Measurements from ENCODE around the gene RBP3. TPM values are rescaled to one million over a fixed set of nuclear protein-coding genes. Genes with fewer than 3 reads are reported as not detected.

Gene RBP3
- total and polyA plus RNA-seq, 9 donors: not detected

DNA sequence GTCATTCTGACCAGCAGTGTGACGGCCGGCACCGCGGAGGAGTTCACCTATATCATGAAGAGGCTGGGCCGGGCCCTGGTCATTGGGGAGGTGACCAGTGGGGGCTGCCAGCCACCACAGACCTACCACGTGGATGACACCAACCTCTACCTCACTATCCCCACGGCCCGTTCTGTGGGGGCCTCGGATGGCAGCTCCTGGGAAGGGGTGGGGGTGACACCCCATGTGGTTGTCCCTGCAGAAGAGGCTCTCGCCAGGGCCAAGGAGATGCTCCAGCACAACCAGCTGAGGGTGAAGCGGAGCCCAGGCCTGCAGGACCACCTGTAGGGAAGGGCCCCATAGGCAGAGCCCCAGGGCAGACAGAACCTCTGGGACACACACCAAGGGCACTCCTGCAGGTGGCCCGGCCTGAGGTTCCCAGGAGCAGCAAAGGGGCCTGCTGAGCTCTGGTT is 9.0 kb downstream of the RBP3 start:
- no peak for DNase-seq
- Histone ChIP-seq H3K27ac (no peak overlapping the region), H3K4me3 (no peak overlapping the region), H3K4me1 (ENCODE audit: insufficient read depth) (no peaks in the 10 kb centered on the region), H3K36me3 (no peaks in the 10 kb centered on the region), H3K27me3 (no peaks in the 10 kb centered on the region), H3K9me3 (no peaks in the 10 kb centered on the region)
- WGBS, 3 donors: 91 to 95% (median 91%) methylated on average over 12 of the region's 12 CpGs
- intact Hi-C loops (cut with DNase I): no loop called here
- TF ChIP-seq, protein P1, sequence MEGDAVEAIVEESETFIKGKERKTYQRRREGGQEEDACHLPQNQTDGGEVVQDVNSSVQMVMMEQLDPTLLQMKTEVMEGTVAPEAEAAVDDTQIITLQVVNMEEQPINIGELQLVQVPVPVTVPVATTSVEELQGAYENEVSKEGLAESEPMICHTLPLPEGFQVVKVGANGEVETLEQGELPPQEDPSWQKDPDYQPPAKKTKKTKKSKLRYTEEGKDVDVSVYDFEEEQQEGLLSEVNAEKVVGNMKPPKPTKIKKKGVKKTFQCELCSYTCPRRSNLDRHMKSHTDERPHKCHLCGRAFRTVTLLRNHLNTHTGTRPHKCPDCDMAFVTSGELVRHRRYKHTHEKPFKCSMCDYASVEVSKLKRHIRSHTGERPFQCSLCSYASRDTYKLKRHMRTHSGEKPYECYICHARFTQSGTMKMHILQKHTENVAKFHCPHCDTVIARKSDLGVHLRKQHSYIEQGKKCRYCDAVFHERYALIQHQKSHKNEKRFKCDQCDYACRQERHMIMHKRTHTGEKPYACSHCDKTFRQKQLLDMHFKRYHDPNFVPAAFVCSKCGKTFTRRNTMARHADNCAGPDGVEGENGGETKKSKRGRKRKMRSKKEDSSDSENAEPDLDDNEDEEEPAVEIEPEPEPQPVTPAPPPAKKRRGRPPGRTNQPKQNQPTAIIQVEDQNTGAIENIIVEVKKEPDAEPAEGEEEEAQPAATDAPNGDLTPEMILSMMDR (IDR thresholded peaks at IDR 0.05): no peak
- TF ChIP-seq POLR2A (IDR thresholded peaks at IDR 0.05): no peak
- TF ChIP-seq EP300 (IDR thresholded peaks at IDR 0.05): no peak

DNA sequence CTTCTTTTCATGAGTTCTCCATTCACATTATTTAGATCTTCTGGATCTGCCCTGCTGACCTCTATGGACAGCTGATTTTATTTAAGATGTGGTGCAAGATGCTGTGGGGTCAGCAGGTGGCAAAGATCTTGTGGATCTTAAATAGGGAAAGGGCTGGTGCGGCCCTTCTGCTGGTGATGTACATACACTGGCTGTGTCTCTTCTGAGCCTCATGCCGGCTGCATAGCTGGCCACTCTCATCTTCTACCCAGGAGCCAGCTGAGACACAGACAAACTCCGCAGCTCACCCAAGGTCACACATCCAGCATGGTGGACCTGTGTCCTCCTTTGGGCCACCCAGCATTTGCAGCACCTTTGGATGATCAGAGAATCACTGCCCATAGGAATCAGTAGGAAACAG is 9.7 kb downstream of the RBP3 start:
- Histone ChIP-seq H3K27me3 (no peaks in the 10 kb centered on the region), H3K36me3 (no peaks in the 10 kb centered on the region), H3K9me3 (no peaks in the 10 kb centered on the region), H3K4me1 (ENCODE audit: insufficient read depth) (no peaks in the 10 kb centered on the region), H3K4me3 (no peak overlapping the region), H3K27ac (no peak overlapping the region)
- DNase-seq: no peak
- intact Hi-C loops (cut with DNase I): no loop called here
- 81 to 94% (median 91%) methylated on average over 3 of the region's 3 CpGs for WGBS, 3 donors
- TF ChIP-seq, protein P1 (IDR thresholded peaks at IDR 0.05): no peak
- TF ChIP-seq POLR2A (IDR thresholded peaks at IDR 0.05): no peak
- no peak for TF ChIP-seq EP300 (IDR thresholded peaks at IDR 0.05)

DNA sequence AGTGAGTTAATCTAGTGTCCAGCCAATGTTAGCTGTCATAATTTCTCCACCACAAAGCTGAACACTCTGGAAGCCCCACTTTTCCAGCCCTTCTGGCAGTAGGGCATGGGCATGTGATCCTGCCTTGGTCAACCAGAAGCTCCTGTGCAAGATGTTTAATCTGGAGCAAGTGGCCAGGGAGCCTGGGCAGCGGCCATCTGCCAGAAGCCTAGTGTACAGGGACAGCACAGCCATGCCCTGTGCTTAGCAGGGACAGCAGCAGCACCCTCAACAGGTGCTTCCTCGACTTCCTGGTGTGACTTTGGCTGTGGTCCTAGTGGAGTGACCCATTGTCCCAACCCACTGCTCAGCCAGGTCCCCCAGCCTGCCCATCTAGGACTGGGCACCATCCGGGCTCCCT is 10.3 kb downstream of the RBP3 start:
- Histone ChIP-seq H3K27ac (no peak overlapping the region), H3K27me3 (no peaks in the 10 kb centered on the region), H3K36me3 (no peaks in the 10 kb centered on the region), H3K4me1 (ENCODE audit: insufficient read depth) (no peaks in the 10 kb centered on the region), H3K9me3 (no peaks in the 10 kb centered on the region), H3K4me3 (no peak overlapping the region)
- TF ChIP-seq, protein P1 (IDR thresholded peaks at IDR 0.05): no peak
- no peak for TF ChIP-seq EP300 (IDR thresholded peaks at IDR 0.05)
- no peak for TF ChIP-seq POLR2A (IDR thresholded peaks at IDR 0.05)
- WGBS, 3 donors: 87 to 95% (median 93%) methylated on average over 2 to 3 of the region's 3 CpGs
- intact Hi-C loops (cut with DNase I): no loop called here
- no peak for DNase-seq

DNA sequence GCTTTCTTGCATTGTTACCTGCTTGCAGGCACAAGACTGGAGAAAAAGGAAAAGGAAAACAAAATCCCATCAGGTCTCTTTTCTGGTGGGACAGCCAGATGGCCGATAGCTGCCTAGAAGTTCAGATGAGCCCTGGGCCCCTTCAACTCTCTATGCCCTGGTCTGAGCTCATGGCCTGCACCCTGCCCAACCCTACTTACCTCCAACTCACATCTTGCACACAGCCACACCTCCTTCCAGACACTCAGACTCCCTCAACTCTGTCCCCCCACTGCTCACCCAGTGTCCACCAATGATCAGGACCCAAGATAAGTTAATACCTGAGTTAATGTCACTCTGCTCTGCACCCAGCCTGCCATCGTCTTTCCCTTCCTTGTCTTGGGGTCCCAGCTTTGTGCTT is 10.9 kb downstream of the RBP3 start:
- WGBS, 3 donors: 94 to 99% (median 98%) methylated on average over 2 of the region's 2 CpGs
- no peak overlapping the region for H3K4me3 ChIP-seq
- no peaks in the 10 kb centered on the region for H3K4me1 ChIP-seq (ENCODE audit: insufficient read depth)
- TF ChIP-seq EP300 (IDR thresholded peaks at IDR 0.05) (no peak), POLR2A (IDR thresholded peaks at IDR 0.05) (no peak)
- TF ChIP-seq, protein P1 (IDR thresholded peaks at IDR 0.05): no peak
- DNase-seq: no peak
- no peaks in the 10 kb centered on the region for H3K27me3 ChIP-seq
- H3K27ac ChIP-seq: no peak overlapping the region
- intact Hi-C loops (cut with DNase I): no loop called here
- no peaks in the 10 kb centered on the region for H3K36me3 ChIP-seq
- no peaks in the 10 kb centered on the region for H3K9me3 ChIP-seq

Measured in ovary (tissue), 9 donors.